Ovary (tissue), 9 donors: ENCODE measurements around the gene RMND5A. TPM values are rescaled to one million over a fixed set of nuclear protein-coding genes. Genes with fewer than 3 reads are reported as not detected.

ENCODE experiments used
- DNase-seq, 5 donors: peaks; one replicate each; pipeline ENCODE4 v3.0.0-alpha.2; 2019 to 2020
- H3K27ac ChIP-seq, 2 donors: fragments of 200-600 bp; one replicate each; pipeline versions ENCODE4 v1.5.1 to v1.8.0; 2019 to 2022
- H3K27me3 ChIP-seq: fragments of 200-600 bp; one replicate; pipeline ENCODE4 v1.8.0; 2022
- H3K36me3 ChIP-seq: fragments of 200-600 bp; sonication (generic); one replicate; pipeline ENCODE4 v1.5.1; 2019
- H3K4me1 ChIP-seq: one replicate; pipeline ENCODE4 v1.8.1; 2013; ENCODE audit warnings: mild to moderate bottlenecking, moderate library complexity; ENCODE audit not compliant: insufficient read depth
- H3K4me3 ChIP-seq: fragments of 200-600 bp; sonication (generic); one replicate; pipeline ENCODE4 v1.5.1; 2017
- H3K9me3 ChIP-seq, 2 donors: fragments of 200-600 bp in 1 of 2; sonication (generic) in 1 of 2; one replicate each; pipeline versions ENCODE4 v1.5.1 to v1.8.1; 2013 to 2019; ENCODE audit warnings: mild to moderate bottlenecking in 1 of 2, moderate library complexity in 1 of 2
- CTCF ChIP-seq, 3 donors: fragments of 450-650 bp in 2 of 3; fragments of 200-600 bp in 1 of 3; IDR thresholded peaks; one replicate each; pipeline versions ENCODE4 v1.5.1 to v1.8.0; 2016 to 2022; ENCODE audit warnings: antibody characterized with exemption in 3 of 3, mild to moderate bottlenecking in 1 of 3
- EP300 ChIP-seq: sonication (generic); formaldehyde crosslinking; IDR thresholded peaks from one replicate; pipeline ENCODE4 v1.6.1; 2017; ENCODE audit warnings: antibody characterized with exemption
- POLR2A ChIP-seq: fragments of 450-650 bp; IDR thresholded peaks from one replicate; pipeline ENCODE4 v1.6.1; 2017; ENCODE audit warnings: antibody characterized with exemption, mild to moderate bottlenecking, moderate library complexity
- WGBS, 3 donors: extraction: QIAGEN DNeasy Blood & Tissue Kit in 1 of 3; methylation state at CpG; one replicate each; pipeline versions ENCODE4 v1.1.5 to v1.1.7; 2013 to 2017; 5-methylcytosine and 5-hydroxymethylcytosine counted together
- intact Hi-C, 4 donors: fragments of 100-400 bp; cut with DNase I; formaldehyde crosslinking; loops; one replicate each; pipeline versions ENCODE4 v1.11.0 to v1.15.1; 2022 to 2023
- polyA plus RNA-seq, 2 donors: library from polyadenylated mRNA; stranded (reverse); fragments of 200-250 nt in 1 of 2; fragments of 350-450 nt in 1 of 2; fragmentation: Illumina TruSeq in 1 of 2; extraction: RNeasy Lipid Tissue Mini Kit (QIAGEN cat#74804) in 1 of 2; gene quantifications; one replicate each; pipeline ENCODE4 v1.2.3, GENCODE V29; 2013 to 2014
- total RNA-seq, 7 donors: library from RNA; depleted of rRNA in 2 of 7; stranded (reverse); fragments of >200 nt in 2 of 7; fragmentation: NEBNext Ultra II Directional in 3 of 7; extraction: Animal tissue kit (Norgen Biotek cat#: 25700) in 3 of 7; gene quantifications; one replicate each; pipeline versions ENCODE4 v1.1.0 to v1.2.4, GENCODE V29; 2016 to 2023
- donor health status: DM: no; HTN: no; CAD: no; lungs with moderate emphysema.
- donor health status: DM: no; HTN: no; CAD: no.
- donor health status: Bipolar disorder and iron deficiency.
- donor health status: DM: yes; HTN: yes; CAD: no.
- donor health status: DM: no; HTN: no; CAD: no.
- donor health status: DM: yes; HTN: yes; CAD: no.

Gene RMND5A
- total and polyA plus RNA-seq, 9 donors, result 11.2 to 31.1 (median 26.4) TPM

- DNase-seq, result no peak
- TF ChIP-seq POLR2A, result no peak
- TF ChIP-seq EP300, result no peak
- no peak for TF ChIP-seq CTCF (IDR thresholded peaks at IDR 0.05)
- H3K27ac ChIP-seq, result no peak overlapping the region
- no peak overlapping the region for H3K4me3 ChIP-seq
- intact Hi-C loops, result no loop called here
- no peaks in the 10 kb centered on the region for H3K9me3 ChIP-seq
- no peaks in the 10 kb centered on the region for H3K36me3 ChIP-seq
- no peaks in the 10 kb centered on the region for H3K4me1 ChIP-seq
- no peaks in the 10 kb centered on the region for H3K27me3 ChIP-seq
Measured at GRCh38 chr2:86679036-86679435, 41.1 kb upstream of the RMND5A start.

GRCh38 chr2:86685351-86685750 is 34.7 kb upstream of the RMND5A start:
- Histone ChIP-seq H3K27ac (no peak overlapping the region), H3K27me3 (no peaks in the 10 kb centered on the region), H3K9me3 (no peaks in the 10 kb centered on the region), H3K4me3 (no peak overlapping the region), H3K36me3 (no peaks in the 10 kb centered on the region), H3K4me1 (no peaks in the 10 kb centered on the region)
- DNase-seq, result no peak
- intact Hi-C loops, result no loop called here
- TF ChIP-seq POLR2A (no peak), EP300 (no peak), CTCF (IDR thresholded peaks at IDR 0.05) (no peak)
- 81 to 86% (median 85%) methylated on average over 1 of the region's 1 CpG for WGBS, 3 donors

GRCh38 chr2:86686460-86686859 is 33.6 kb upstream of the RMND5A start:
- Histone ChIP-seq H3K9me3 (no peaks in the 10 kb centered on the region), H3K36me3 (no peaks in the 10 kb centered on the region), H3K4me3 (no peak overlapping the region), H3K27ac (no peak overlapping the region), H3K4me1 (no peaks in the 10 kb centered on the region), H3K27me3 (no peaks in the 10 kb centered on the region)
- DNase-seq, result no peak
- TF ChIP-seq POLR2A, result no peak
- TF ChIP-seq CTCF (IDR thresholded peaks at IDR 0.05), result no peak
- TF ChIP-seq EP300, result no peak
- WGBS, 3 donors, result 95 to 96% (median 95%) methylated on average over 5 of the region's 5 CpGs
- intact Hi-C loops, result no loop called here

GRCh38 chr2:86686905-86687304 is 33.2 kb upstream of the RMND5A start:
- no peak overlapping the region for H3K27ac ChIP-seq
- no peaks in the 10 kb centered on the region for H3K27me3 ChIP-seq
- H3K4me1 ChIP-seq, result no peaks in the 10 kb centered on the region
- intact Hi-C loops, result no loop called here
- no peaks in the 10 kb centered on the region for H3K36me3 ChIP-seq
- no peaks in the 10 kb centered on the region for H3K9me3 ChIP-seq
- no peak overlapping the region for H3K4me3 ChIP-seq
- TF ChIP-seq CTCF (IDR thresholded peaks at IDR 0.05) (no peak), EP300 (no peak), POLR2A (no peak)
- DNase-seq, result no peak
- 83 to 93% (median 89%) methylated on average over 2 of the region's 2 CpGs for WGBS, 3 donors
